ENCODE data around the gene ZNF526. TPM values are rescaled to one million over a fixed set of nuclear protein-coding genes. Genes with fewer than 3 reads are reported as not detected.

The ZNF526 gene
- total and polyA plus RNA-seq, 9 of the 15 experiments (the other 6 are each of a cell fraction or from before 2014, with no cell fraction given): 1.3 to 17.9 (median 6.2) TPM

- no peak overlapping the region for H2AFZ ChIP-seq (ENCODE audit: low read depth, low read length)
- H3K9me3 ChIP-seq (replicated peaks; ENCODE audit: control insufficient read depth, insufficient read depth, low read depth, low read length): no peaks in the 10 kb centered on the region
- BruUV-seq (replicated peaks): no TSS peak
- in situ Hi-C loops (cut with MboI) (no loop called here), intact Hi-C loops (cut with micrococcal nuclease) (loop anchor here (2.0 kb wide), 1 partner anchor 22 kb away; the partner anchor contains the start of gene GSK3A)
- ChIA-PET POLR2A (interaction anchor here (0.7 to 3.6 kb wide), 4 partner anchors 9 to 1893 kb away, joined by 3 to 28 read pairs (median 4); no protein-coding TSS in a partner anchor), CTCF (ENCODE audit: low intra/inter-chr PET ratio) (no interaction called here)
- peaks cover 77% of the 10 kb centered on the region for H3K79me2 ChIP-seq (ENCODE audit: control insufficient read depth, insufficient read depth, low read length)
- FAIRE-seq: no peak
- H3K4me3 ChIP-seq: peak overlapping the region; percentile 79
- peaks cover 21 to 55% of the 10 kb centered on the region in 2 experiments for H3K4me1 ChIP-seq (replicated peaks in 1 of 2; ENCODE audit: control insufficient read depth in 2 of 2, insufficient read depth in 2 of 2, low read length in 2 of 2)
- peaks cover 6% of the 10 kb centered on the region for H3K9me1 ChIP-seq (ENCODE audit: control insufficient read depth, insufficient read depth, low read length)
- peak overlapping the region; percentile 87 for H3K4me2 ChIP-seq (ENCODE audit: insufficient read depth, low read length)
- peaks cover 37% of the 10 kb centered on the region; the same call in 2 of the 3 replicates for H3K36me3 ChIP-seq (ENCODE audit: control insufficient read depth, insufficient read depth, low read length)
- peaks cover 14% of the 10 kb centered on the region for H4K20me1 ChIP-seq (replicated peaks; ENCODE audit: control insufficient read depth, insufficient read depth, low read length)
- DNase-seq (ENCODE audit: extremely low read depth in 1 of 4, low spot score in 3 of 4): no peak
- peak overlapping the region; percentile 89 for H3K27ac ChIP-seq (ENCODE audit: extremely low read depth, low read depth, low read length)
- peak overlapping the region; percentile 91 to 97 for H3K9ac ChIP-seq (ENCODE audit: insufficient read depth in 1 of 2, low read depth in 2 of 2, low read length in 2 of 2)
- TF ChIP-seq KAT7 (CRISPR knock-in tag; IDR thresholded peaks at IDR 0.05; ENCODE audit: borderline replicate concordance) (0 out of 2 replicates have a peak, but pooled peaks have one; percentile 57), ESRRB (CRISPR knock-in tag; IDR thresholded peaks at IDR 0.05; ENCODE audit: borderline replicate concordance) (no peak), TEAD1 (CRISPR knock-in tag; IDR thresholded peaks at IDR 0.05) (no peak), SAP30 (IDR thresholded peaks at IDR 0.05; ENCODE audit: borderline replicate concordance, insufficient read depth, low read depth, low read length, poor library complexity, severe bottlenecking) (peak; percentile 14), HMBOX1 (IDR thresholded peaks at IDR 0.05) (no peak), CBFA2T3 (IDR thresholded peaks at IDR 0.05) (no peak), BRD4 (IDR thresholded peaks at IDR 0.05) (peak; percentile 52; the same call in 1 of the 2 replicates), ARID2 (IDR thresholded peaks at IDR 0.05) (0 out of 2 replicates have a peak, but pooled peaks have one; percentile 9)
- no peak for ATAC-seq
- no peaks in the 10 kb centered on the region for H3K27me3 ChIP-seq (ENCODE audit: control insufficient read depth in 2 of 2, insufficient read depth in 2 of 2, low read length in 2 of 2)
- WGBS (ENCODE audit: insufficient coverage, low coverage, missing lambda C conversion rate): 1% methylated on average over 6 of the region's 6 CpGs
Measured at GRCh38 chr19:42220751-42221097, 612 bp downstream of the ZNF526 start.

Data from K562 (cell line).